NOMO-1 (cell line): ENCODE data around the gene SEPTIN12.

Experiments used
- DNase-seq, 2 experiments: peaks; one replicate each; lab custom pipeline; 2025; ENCODE audit not compliant: unreplicated experiment in 2 of 2; lab: John Stamatoyannopoulos, UW

Gene SEPTIN12

GRCh38 chr16:4787627-4788482, at the start of gene SEPTIN12:
TSS of gene SEPTIN12 (minus strand) at chr16:4788345. CDS start at chr16:4787645, 700 bp downstream.
- no peak for DNase-seq

GRCh38 chr16:4836727-4837126, 48.6 kb upstream of the SEPTIN12 start:
- no peak for DNase-seq

DNA sequence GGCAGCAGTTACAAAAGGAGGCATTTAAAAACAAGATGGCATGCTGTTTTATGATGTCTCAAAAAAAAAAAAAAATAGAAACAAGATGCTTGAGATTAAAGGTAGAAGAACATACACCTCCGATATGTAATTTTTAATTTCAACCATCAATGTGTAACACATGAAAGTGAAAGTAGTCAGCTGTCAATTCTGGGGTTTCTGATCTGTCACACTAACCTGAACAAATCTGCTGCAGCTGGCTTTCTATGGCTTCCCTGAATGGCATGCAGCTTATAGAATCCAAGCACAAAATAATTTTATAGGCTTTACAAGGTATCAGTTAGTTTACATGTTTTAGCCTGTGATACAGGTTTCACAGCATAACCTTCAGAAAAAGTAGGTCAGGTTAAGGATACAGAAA, 45.4 kb upstream of the SEPTIN12 start:
- no peak for DNase-seq

GRCh38 chr16:4832698-4833343, 44.7 kb upstream of the SEPTIN12 start:
- DNase-seq: no peak

GRCh38 chr16:4831616-4832015, 43.5 kb upstream of the SEPTIN12 start:
- DNase-seq: no peak

DNA sequence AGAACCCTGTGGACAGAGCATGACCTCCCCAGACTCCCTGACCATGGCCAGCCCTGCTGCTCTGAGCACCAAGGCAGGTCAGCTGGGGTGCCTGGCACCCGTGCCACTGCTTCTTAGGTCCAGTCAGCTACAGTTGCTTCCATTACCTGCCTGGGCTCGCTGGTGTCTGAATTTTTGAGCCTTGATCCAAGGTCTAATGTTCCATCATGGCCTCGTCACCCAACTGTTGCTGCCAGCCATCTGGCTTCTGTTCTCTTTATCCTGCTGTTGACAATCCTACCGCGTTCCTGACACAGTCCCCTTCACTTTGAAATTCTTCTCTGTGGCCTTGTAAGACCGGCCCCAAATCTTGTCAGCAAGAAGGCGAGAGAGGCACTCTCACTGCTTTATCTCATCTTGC, 42.3 kb upstream of the SEPTIN12 start:
- DNase-seq: no peak

- DNase-seq: no peak
Measured at GRCh38 chr16:4828567-4829321, 40.6 kb upstream of the SEPTIN12 start.

DNA sequence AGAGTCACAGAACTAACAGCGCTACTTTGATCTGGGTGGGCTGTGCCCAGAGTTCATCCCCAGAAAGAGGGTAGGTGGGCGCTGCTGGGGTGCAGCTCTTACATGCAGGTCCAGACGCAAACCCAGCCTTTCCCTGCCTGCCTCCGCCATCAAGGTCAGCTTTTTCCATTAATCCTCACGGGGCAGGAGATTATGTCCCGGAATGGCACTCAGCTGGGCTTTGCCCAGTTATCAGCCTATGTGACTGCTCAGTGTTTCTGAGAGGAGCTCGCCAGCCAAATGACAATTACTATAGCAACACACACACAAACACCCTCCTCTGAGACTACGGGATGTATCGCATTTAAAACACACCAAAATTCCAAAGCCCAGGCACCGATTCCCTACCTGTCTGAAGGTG, 38.8 kb upstream of the SEPTIN12 start:
- no peak for DNase-seq

DNA sequence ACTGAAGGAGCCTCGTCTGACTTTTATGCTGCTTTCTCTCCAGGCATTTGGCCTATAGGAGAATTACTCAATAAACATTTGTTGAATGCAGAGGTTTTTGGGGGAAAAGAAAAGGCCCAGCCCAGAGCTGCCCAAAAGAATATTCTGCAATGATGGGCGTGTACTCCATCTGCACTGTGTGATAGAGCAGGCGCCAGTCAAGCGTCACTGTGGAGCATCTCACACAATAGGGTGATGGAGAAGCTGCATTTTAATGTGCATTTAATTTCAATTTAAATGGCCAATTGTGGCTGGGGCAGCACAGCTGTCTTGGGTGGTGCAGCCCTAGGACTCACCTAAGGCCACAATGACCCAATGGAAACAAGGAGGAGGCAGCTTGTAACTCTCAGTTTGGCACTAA, 38.4 kb upstream of the SEPTIN12 start:
- DNase-seq: no peak

DNA sequence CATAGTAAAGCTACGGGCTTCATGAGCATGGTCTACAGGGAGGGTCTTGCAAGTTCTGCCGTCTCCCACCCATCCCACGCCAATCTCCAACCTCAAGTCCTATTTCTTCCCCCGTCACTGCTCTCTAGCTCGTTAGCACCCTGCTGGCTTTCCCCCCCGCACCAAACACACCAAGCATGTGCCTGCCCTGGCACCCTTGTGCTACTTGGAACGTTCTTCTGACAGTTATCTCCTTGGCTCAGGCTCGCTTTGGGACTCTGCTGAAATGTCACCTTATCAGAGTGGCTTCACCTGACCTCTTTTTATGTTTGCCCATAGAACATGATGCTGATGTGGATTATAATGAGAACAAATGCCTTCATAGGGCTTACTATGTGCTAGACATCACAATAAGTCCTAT, 37.1 kb upstream of the SEPTIN12 start:
- no peak for DNase-seq

DNA sequence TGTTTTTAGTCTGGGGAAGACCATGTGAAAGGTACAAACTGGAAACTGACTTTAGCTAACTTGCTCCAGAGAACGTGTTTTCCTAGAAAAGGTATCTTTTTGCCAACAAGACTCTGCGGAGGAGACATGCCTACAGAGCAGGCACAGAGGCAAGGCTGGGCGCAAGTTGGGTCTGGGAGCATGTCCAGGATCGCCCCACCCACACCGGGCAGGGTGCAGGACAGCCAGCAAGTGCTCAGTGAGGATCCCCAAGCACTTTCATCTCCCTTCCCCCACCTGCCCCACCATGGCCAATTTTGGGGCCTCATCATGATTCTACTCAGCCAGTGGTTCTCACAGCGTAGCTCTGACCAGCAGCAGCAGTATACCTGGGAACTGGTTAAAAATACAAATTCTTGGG, 32.5 kb upstream of the SEPTIN12 start:
- DNase-seq: no peak

GRCh38 chr16:4814542-4815173, 26.5 kb upstream of the SEPTIN12 start:
- no peak for DNase-seq

GRCh38 chr16:4814046-4814445, 25.9 kb upstream of the SEPTIN12 start:
- DNase-seq: no peak

GRCh38 chr16:4813251-4814003, 25.3 kb upstream of the SEPTIN12 start:
- no peak for DNase-seq

DNA sequence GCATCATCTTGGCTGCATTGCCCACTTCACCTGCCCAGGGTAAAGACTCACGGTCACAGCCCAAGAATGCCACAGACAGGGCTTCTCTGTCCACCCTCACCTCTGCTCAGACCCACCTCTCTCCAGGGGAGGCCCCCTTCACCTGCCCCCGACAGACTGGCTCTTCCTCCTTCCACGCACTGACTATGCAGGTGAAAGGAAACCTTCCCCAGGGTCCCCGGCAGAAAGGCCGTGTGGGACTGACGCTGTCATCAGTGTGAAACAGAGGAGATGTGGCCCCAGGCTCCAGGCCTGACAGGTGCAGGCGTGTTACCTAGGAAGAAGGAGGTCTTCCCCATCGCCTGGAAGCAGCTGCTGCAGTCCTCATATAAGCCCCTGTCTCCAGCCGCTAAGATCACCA, 23.6 kb upstream of the SEPTIN12 start:
- DNase-seq: no peak

DNA sequence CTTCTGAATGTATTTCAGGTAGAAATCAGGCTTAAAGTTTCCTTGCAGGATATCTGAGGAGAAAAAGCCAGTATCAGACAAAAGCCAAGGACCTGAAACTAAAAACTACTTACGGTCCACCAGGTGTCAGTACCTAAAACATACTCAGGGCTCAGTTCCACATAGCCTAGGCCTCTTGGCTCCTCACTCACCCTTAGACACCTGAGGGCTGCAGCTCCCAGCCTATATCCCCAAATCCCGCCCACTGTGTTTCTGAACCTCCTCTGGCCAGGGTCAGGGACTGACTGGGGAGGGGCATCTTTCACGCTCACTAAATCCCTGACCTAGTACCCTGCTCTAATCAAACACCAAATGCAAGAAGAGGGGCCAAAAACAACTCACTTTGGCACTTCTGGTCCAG, 23.1 kb upstream of the SEPTIN12 start:
- no peak for DNase-seq

DNA sequence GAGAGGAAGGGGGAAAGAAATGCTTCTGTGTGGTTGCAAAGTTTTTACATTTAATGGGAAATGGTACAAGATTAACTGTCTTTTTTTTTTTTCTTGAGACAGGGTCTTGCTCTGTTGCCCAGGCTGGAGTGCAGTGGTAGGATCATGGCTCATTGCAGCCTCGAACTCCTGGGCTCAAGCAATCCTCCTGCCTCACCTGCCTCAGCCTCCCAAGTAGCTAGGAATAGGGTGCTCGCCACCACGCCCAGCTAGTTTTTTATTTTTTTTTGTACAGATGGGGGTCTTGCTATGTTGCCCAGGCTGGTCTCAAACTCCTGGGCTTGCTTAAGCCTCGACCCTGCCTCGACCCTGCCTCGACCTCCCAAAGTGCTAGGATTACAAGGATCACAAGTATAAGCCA, 18.1 kb upstream of the SEPTIN12 start:
- DNase-seq: no peak

DNA sequence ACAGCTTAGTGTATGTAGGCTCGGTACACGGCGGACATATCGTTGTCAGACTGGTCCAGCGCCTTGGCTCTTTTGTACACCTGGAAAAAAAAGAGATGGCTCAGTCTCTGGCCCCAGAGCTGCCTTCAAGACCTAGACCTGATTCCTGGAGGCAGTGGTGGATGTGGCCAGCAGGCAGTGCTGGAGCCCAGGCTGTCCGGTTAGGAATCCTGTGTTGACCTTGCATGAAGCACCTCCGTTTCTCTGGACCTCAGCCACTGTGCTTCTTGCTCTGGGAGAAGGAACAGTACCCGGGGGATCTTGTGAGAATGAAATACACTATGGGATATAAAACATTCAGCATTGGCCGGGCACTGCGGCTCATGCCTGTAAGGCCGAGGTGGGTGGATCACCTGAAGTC, 17.1 kb upstream of the SEPTIN12 start:
- no peak for DNase-seq

DNA sequence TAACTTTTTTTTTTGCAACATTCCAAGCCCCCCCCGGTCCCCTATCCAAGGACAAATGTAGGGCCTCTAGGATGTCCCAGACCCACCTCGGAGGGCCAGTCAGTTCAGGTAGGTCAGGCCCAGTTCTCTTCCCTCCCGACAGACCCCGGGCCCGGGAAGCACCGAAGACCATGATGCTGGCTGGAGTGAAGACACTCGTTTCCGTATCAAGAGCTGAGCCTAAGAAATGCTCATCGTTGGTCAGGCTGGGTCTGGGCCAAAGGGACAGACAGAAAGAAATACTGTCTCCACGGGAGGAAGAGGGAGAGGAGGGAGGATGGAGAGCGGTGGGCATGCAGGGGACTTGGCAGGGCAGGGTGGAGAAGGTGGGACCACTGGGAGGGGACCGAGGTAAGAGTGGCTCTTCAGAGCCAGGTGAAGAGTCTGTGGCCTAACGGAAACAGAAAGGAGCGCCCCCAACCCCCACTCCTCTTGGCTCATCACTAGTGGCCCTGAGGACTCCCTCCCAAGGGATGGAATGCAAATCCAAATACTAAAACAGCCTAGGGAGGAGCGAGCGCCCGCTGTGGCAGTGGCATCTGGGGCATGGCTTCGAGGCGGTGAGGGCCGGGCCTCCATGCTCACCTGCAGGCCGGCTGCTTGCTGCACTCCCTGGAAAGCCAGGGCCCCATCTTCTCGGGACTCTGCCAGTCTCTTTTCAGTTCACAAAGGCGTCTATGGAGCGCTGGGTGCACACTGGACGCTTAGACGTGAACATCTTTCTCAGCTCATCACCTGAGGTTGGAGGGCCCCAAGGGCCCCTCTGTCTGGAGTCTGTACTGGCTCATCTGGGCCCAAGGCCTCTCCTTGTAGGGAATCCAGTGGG, 16.0 kb upstream of the SEPTIN12 start:
- no peak for DNase-seq
